A549 (cell line): ENCODE data around the gene ARID1B. TPM values are rescaled to one million over a fixed set of nuclear protein-coding genes. Genes with fewer than 3 reads are reported as not detected.

ENCODE experiments used
- ATAC-seq, 2 experiments: fragments of 200-7000 bp in 1 of 2; fragments of >200 bp in 1 of 2; cut with Nextera tagmentation in 1 of 2; cut with Tn5 transposase in 1 of 2; 3 replicates each; pipeline versions ENCODE4 v1.8.0 to v1.9.1; 2018 to 2020; ENCODE audit warnings: mild to moderate bottlenecking in 1 of 2, moderate library complexity in 1 of 2
- CTCF ChIA-PET: fragments of 300-600 bp; sonication (Branson Sonifier 250); formaldehyde crosslinking; extraction: SDS; loops from one replicate; lab custom pipeline; 2021; ENCODE audit warnings: antibody characterized with exemption, inconsistent platforms; lab: Yijun Ruan, JAX
- POLR2A ChIA-PET: fragments of 350-600 bp; formaldehyde crosslinking; extraction: SDS; loops from one replicate; lab custom pipeline; 2021; ENCODE audit warnings: antibody characterized with exemption, inconsistent platforms; lab: Yijun Ruan, JAX
- DNase-seq, 2 experiments: peaks; one replicate each; pipeline versions ENCODE4 v3.0.0 to v3.0.0-alpha.2; 2011 to 2016; ENCODE audit warnings: low read depth in 1 of 2, low spot score in 1 of 2
- FAIRE-seq: peaks from 2 replicates; lab custom pipeline; 2011; peaks lifted over from hg19 to GRCh38; lab: Jason Lieb, UNC
- H3K27ac ChIP-seq, 2 experiments: fragments of >200 bp; sonication (Bioruptor Twin); formaldehyde crosslinking; 3 replicates each; pipeline ENCODE4 v1.5.1; 2016 to 2017
- H3K4me1 ChIP-seq: fragments of >200 bp; sonication (Bioruptor Twin); formaldehyde crosslinking; 3 replicates; pipeline ENCODE4 v1.6.1; 2016
- H3K4me2 ChIP-seq: fragments of >200 bp; sonication (Bioruptor Twin); formaldehyde crosslinking; 3 replicates; pipeline ENCODE4 v1.6.1; 2016
- H3K4me3 ChIP-seq: fragments of >200 bp; sonication (Bioruptor Twin); formaldehyde crosslinking; 3 replicates; pipeline ENCODE4 v1.5.1; 2016
- H3K9me3 ChIP-seq: fragments of >200 bp; sonication (Bioruptor Twin); formaldehyde crosslinking; 3 replicates; pipeline ENCODE4 v1.6.1; 2016
- CBX2 ChIP-seq: fragments of 200-600 bp; sonication (generic); IDR thresholded peaks from 2 replicates; pipeline ENCODE4 v1.6.1; 2016; ENCODE audit warnings: low read depth, mild to moderate bottlenecking, borderline replicate concordance
- EHF ChIP-seq: fragments of 250-450 bp; sonication (Bioruptor Pico); IDR thresholded peaks from 2 replicates; pipeline ENCODE4 v1.5.0; 2020; ENCODE audit warnings: mild to moderate bottlenecking
- EHMT2 ChIP-seq: fragments of 200-600 bp; sonication (generic); IDR thresholded peaks from 2 replicates; pipeline ENCODE4 v1.6.1; 2016; ENCODE audit warnings: antibody characterized with exemption, low read depth, mild to moderate bottlenecking, moderate library complexity
- FOSB ChIP-seq: fragments of 250-450 bp; sonication (Bioruptor Pico); IDR thresholded peaks from 2 replicates; pipeline ENCODE4 v1.5.0; 2020; ENCODE audit warnings: mild to moderate bottlenecking, moderate library complexity
- FOSL2 ChIP-seq, 2 experiments: fragments of 450-650 bp in 1 of 2; fragments of >200 bp in 1 of 2; sonication (Bioruptor Twin) in 1 of 2; formaldehyde crosslinking; IDR thresholded peaks; 2 replicates each; pipeline versions ENCODE4 v1.5.0 to v1.6.1; 2016 to 2020; ENCODE audit warnings: mild to moderate bottlenecking in 1 of 2, moderate library complexity in 1 of 2
- HOXA7 ChIP-seq: fragments of 250-450 bp; sonication (Bioruptor Pico); IDR thresholded peaks from 2 replicates; pipeline ENCODE4 v1.5.0; 2020; ENCODE audit warnings: mild to moderate bottlenecking, moderate library complexity
- HOXB5 ChIP-seq: fragments of 250-450 bp; sonication (Bioruptor Pico); IDR thresholded peaks from 2 replicates; pipeline ENCODE4 v1.5.0; 2020; ENCODE audit warnings: mild to moderate bottlenecking, moderate library complexity
- JUN ChIP-seq, 2 experiments: fragments of >200 bp; sonication (Bioruptor Twin); formaldehyde crosslinking; IDR thresholded peaks; 2 replicates in 1 of 2; 3 replicates in 1 of 2; pipeline ENCODE4 v1.6.1; 2016 to 2017
- KDM5A ChIP-seq: fragments of 200-600 bp; sonication (generic); IDR thresholded peaks from 2 replicates; pipeline ENCODE4 v1.6.1; 2016; ENCODE audit warnings: antibody characterized with exemption, mild to moderate bottlenecking
- MAFK ChIP-seq: fragments of 450-650 bp; IDR thresholded peaks from 2 replicates; pipeline ENCODE4 v1.6.1; 2014; ENCODE audit not compliant: partially characterized antibody
- MAZ ChIP-seq: fragments of 150-350 bp; IDR thresholded peaks from 2 replicates; pipeline ENCODE4 v1.6.1; 2014; ENCODE audit warnings: antibody characterized with exemption, low read depth, low read length, borderline replicate concordance
- NFE2L2 ChIP-seq: fragments of 150-350 bp; conservative IDR thresholded peaks from 2 replicates; pipeline ENCODE4 v1.6.1; 2014; ENCODE audit warnings: low read length
- PHF8 ChIP-seq: fragments of 200-600 bp; sonication (generic); IDR thresholded peaks from 2 replicates; pipeline ENCODE4 v1.6.1; 2016; ENCODE audit warnings: low read depth, mild to moderate bottlenecking, antibody characterized with exemption, moderate library complexity, borderline replicate concordance
- POLR2A ChIP-seq: IDR thresholded peaks from 2 replicates; pipeline ENCODE4 v1.6.1; 2012; ENCODE audit warnings: mild to moderate bottlenecking, low read length
- RAD21 ChIP-seq, 2 experiments: fragments of >200 bp in 1 of 2; sonication (Bioruptor Twin) in 1 of 2; formaldehyde crosslinking in 1 of 2; IDR thresholded peaks in 1 of 2; conservative IDR thresholded peaks in 1 of 2; 2 replicates in 1 of 2; 3 replicates in 1 of 2; pipeline ENCODE4 v1.6.1; 2012 to 2018; ENCODE audit warnings: inconsistent platforms in 1 of 2
- RARB ChIP-seq: fragments of 250-450 bp; sonication (Bioruptor Pico); IDR thresholded peaks from 2 replicates; pipeline ENCODE4 v1.8.0; 2021; ENCODE audit warnings: mild to moderate bottlenecking, moderate library complexity
- RFX5 ChIP-seq: fragments of 450-650 bp; IDR thresholded peaks from 2 replicates; pipeline ENCODE4 v1.7.1; 2014; ENCODE audit warnings: antibody characterized with exemption, mild to moderate bottlenecking, moderate library complexity
- SREBF2 ChIP-seq: fragments of 450-650 bp; IDR thresholded peaks from 2 replicates; pipeline ENCODE4 v1.6.1; 2014; ENCODE audit warnings: mild to moderate bottlenecking, moderate library complexity
- TFCP2L1 ChIP-seq: fragments of 250-450 bp; sonication (Bioruptor Pico); IDR thresholded peaks from 2 replicates; pipeline ENCODE4 v1.5.0; 2021; ENCODE audit warnings: mild to moderate bottlenecking
- TP53 ChIP-seq: fragments of 250-450 bp; sonication (Bioruptor Pico); IDR thresholded peaks from 2 replicates; pipeline ENCODE4 v1.5.0; 2021; ENCODE audit warnings: mild to moderate bottlenecking, moderate library complexity
- ZC3H11A ChIP-seq: fragments of 450-650 bp; IDR thresholded peaks from 2 replicates; pipeline ENCODE4 v1.6.1; 2014; ENCODE audit warnings: antibody characterized with exemption, mild to moderate bottlenecking
- ZNF302 ChIP-seq: fragments of 250-450 bp; sonication (Bioruptor Pico); IDR thresholded peaks from 2 replicates; pipeline ENCODE4 v1.9.0; 2021; ENCODE audit warnings: inconsistent platforms, mild to moderate bottlenecking, moderate library complexity
- WGBS: methylation state at CpG from one replicate; pipeline ENCODE4 v1.1.6; 2017; ENCODE audit errors: missing lambda C conversion rate; 5-methylcytosine and 5-hydroxymethylcytosine counted together
- polyA plus RNA-seq, 4 experiments: library from polyadenylated mRNA; depleted of rRNA in 3 of 4; stranded (reverse); fragments of >200 nt; fragmentation: RNase III in 1 of 4; extraction: RNeasy Plus Mini Kit Qiagen cat#74134 plus additional on column Dnase treatment in 1 of 4; gene quantifications; 2 replicates in 3 of 4; 3 replicates in 1 of 4; pipeline ENCODE4 v1.2.3, GENCODE V29; 2011 to 2017
- TF ChIP-seq, protein P1 (sequence below): fragments of 250-450 bp; sonication (Bioruptor Pico); IDR thresholded peaks from 2 replicates; pipeline ENCODE4 v1.5.0; 2020; ENCODE audit warnings: low read depth, mild to moderate bottlenecking, moderate library complexity
- TF ChIP-seq, protein P2 (sequence below): fragments of >200 bp; sonication (Bioruptor Twin); formaldehyde crosslinking; IDR thresholded peaks from 3 replicates; pipeline ENCODE4 v1.5.1; 2016
- TF ChIP-seq, protein P3 (sequence below): IDR thresholded peaks from 2 replicates; pipeline ENCODE4 v1.6.1; 2012
- TF ChIP-seq, protein P4 (sequence below): fragments of 450-650 bp; IDR thresholded peaks from 2 replicates; pipeline ENCODE4 v1.6.1; 2014; ENCODE audit warnings: antibody characterized with exemption
- TF ChIP-seq, protein P5 (sequence below): fragments of >200 bp; sonication (Bioruptor Twin); formaldehyde crosslinking; IDR thresholded peaks from 2 replicates; pipeline ENCODE4 v1.6.1; 2016
- TF ChIP-seq, protein P6 (sequence below): IDR thresholded peaks from 2 replicates; pipeline ENCODE4 v1.6.1; 2012

The ARID1B gene
- polyA plus RNA-seq, 2 of the 4 experiments (the other 2 are of a cell fraction) = 13.5 to 16.3 TPM

DNA sequence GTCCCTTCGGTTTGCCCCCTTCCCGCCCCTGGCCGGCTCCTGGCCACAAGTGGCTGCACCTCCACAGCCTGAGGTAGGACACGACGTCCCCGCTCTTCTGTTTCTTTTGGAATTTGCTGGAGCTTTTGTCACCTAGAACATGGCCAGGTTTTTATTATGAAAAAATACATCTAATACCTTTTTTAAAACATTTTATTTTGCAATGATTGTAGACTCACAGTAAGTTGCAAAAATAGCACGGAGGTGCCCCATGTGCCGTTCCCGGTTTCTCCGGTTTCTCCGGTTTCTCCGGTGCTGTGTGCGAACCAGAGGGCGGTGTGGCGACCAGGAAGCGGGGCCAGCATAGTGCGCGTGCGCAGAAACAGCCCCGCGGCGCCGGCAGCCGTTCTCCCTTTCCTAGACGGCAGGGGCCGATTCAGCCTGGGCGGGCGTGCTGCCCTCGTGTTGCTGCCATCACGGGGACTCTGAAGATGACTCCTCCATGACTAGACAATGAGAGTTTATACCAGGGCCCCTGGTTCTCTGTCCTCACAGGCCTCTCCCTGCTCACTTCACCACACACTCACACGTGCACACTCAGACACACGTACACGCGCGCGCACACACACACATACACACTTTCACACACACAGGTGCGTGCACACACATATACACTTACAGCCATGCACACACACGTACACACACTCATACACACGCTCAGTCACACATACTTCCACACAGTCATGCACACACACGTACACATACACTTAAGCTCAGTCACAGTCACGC, 444.1 kb downstream of the ARID1B start:
- 43% methylated on average over 26 of the region's 41 CpGs for WGBS
- no peak for TF ChIP-seq CBX2
- TF ChIP-seq, protein P1, sequence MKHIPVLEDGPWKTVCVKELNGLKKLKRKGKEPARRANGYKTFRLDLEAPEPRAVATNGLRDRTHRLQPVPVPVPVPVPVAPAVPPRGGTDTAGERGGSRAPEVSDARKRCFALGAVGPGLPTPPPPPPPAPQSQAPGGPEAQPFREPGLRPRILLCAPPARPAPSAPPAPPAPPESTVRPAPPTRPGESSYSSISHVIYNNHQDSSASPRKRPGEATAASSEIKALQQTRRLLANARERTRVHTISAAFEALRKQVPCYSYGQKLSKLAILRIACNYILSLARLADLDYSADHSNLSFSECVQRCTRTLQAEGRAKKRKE (CRISPR knock-in tag) = no peak
- TF ChIP-seq, protein P2, sequence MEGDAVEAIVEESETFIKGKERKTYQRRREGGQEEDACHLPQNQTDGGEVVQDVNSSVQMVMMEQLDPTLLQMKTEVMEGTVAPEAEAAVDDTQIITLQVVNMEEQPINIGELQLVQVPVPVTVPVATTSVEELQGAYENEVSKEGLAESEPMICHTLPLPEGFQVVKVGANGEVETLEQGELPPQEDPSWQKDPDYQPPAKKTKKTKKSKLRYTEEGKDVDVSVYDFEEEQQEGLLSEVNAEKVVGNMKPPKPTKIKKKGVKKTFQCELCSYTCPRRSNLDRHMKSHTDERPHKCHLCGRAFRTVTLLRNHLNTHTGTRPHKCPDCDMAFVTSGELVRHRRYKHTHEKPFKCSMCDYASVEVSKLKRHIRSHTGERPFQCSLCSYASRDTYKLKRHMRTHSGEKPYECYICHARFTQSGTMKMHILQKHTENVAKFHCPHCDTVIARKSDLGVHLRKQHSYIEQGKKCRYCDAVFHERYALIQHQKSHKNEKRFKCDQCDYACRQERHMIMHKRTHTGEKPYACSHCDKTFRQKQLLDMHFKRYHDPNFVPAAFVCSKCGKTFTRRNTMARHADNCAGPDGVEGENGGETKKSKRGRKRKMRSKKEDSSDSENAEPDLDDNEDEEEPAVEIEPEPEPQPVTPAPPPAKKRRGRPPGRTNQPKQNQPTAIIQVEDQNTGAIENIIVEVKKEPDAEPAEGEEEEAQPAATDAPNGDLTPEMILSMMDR = no peak
- TF ChIP-seq, protein P3, sequence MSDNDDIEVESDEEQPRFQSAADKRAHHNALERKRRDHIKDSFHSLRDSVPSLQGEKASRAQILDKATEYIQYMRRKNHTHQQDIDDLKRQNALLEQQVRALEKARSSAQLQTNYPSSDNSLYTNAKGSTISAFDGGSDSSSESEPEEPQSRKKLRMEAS = peak; percentile 64
- TF ChIP-seq ZNF302 = no peak
- no peak for TF ChIP-seq ZC3H11A
- TF ChIP-seq SREBF2 = no peak
- TF ChIP-seq MAZ = no peak
- no peak for TF ChIP-seq NFE2L2
- no peak for TF ChIP-seq HOXA7 (CRISPR knock-in tag)
- no peak for TF ChIP-seq RAD21 (conservative IDR thresholded peaks at IDR 0.05 in 1 of 2, IDR thresholded peaks at IDR 0.05 in 1 of 2)
- no peak for TF ChIP-seq TP53
- TF ChIP-seq, protein P4, sequence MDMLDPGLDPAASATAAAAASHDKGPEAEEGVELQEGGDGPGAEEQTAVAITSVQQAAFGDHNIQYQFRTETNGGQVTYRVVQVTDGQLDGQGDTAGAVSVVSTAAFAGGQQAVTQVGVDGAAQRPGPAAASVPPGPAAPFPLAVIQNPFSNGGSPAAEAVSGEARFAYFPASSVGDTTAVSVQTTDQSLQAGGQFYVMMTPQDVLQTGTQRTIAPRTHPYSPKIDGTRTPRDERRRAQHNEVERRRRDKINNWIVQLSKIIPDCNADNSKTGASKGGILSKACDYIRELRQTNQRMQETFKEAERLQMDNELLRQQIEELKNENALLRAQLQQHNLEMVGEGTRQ = 0 out of 2 replicates have a peak, but pooled peaks have one; percentile 14
- no peak for TF ChIP-seq KDM5A
- no peak for TF ChIP-seq HOXB5
- no peak for TF ChIP-seq RARB
- no peak for TF ChIP-seq EHF
- TF ChIP-seq MAFK = no peak
- TF ChIP-seq FOSL2 (IDR thresholded peaks at IDR 0.05) = no peak
- TF ChIP-seq FOSL2 (CRISPR knock-in tag; IDR thresholded peaks at IDR 0.05) = no peak
- 0 out of 2 replicates have a peak, but pooled peaks have one; percentile 17 for TF ChIP-seq PHF8
- TF ChIP-seq POLR2A = peak; percentile 35
- TF ChIP-seq, protein P5, sequence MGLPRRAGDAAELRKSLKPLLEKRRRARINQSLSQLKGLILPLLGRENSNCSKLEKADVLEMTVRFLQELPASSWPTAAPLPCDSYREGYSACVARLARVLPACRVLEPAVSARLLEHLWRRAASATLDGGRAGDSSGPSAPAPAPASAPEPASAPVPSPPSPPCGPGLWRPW = no peak
- FAIRE-seq (no peak), ATAC-seq (peak; percentile 83 to 91), DNase-seq (peak; percentile 70)
- H3K4me1 ChIP-seq = peaks cover 5% of the 10 kb centered on the region; the same call in 1 of the 3 replicates
- CTCF ChIA-PET = interaction anchor here (2.2 kb wide), 1 partner anchor 11 kb away, joined by 5 read pairs; no protein-coding TSS in a partner anchor
- H3K4me3 ChIP-seq = peak overlapping the region; percentile 44
- H3K9me3 ChIP-seq = no peaks in the 10 kb centered on the region
- POLR2A ChIA-PET = no interaction called here
- peak overlapping the region; percentile 73 to 78 for H3K27ac ChIP-seq
- peak overlapping the region; percentile 86 for H3K4me2 ChIP-seq

DNA sequence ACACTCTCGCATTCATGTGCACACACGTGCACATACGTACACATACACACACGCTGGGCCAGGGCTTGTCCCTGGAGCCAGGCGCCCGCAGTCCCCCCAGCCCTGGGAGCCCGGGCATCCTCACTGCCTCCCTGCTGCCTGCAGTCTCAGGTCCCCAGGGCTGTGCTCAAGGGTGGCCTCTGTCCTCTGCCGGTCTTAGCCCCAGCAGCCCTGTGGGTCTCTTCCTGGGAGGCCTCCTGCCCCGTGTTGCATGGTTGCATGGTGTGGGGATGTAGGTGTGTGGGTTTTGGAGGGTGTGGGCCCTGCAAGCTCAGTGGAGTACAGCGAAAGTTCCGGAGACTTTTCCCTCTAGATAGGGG, 444.6 kb downstream of the ARID1B start:
- no peaks in the 10 kb centered on the region for H3K9me3 ChIP-seq
- CTCF ChIA-PET = interaction anchor here (2.2 kb wide), 1 partner anchor 12 kb away, joined by 5 read pairs; no protein-coding TSS in a partner anchor
- DNase-seq (no peak), FAIRE-seq (no peak), ATAC-seq (peak in 1 of 2 experiments; percentile 7; a peak in 2 of 6 replicates)
- no peak overlapping the region; the same call in 2 of the 3 replicates for H3K4me2 ChIP-seq
- H3K4me3 ChIP-seq = no peak overlapping the region
- peak overlapping the region in 1 of 2 experiments; percentile 78; a peak in 3 of 6 replicates for H3K27ac ChIP-seq
- 78% methylated on average over 7 of the region's 11 CpGs for WGBS
- H3K4me1 ChIP-seq = peaks cover 5% of the 10 kb centered on the region; the same call in 1 of the 3 replicates
- POLR2A ChIA-PET = no interaction called here
- TF ChIP-seq JUN (IDR thresholded peaks at IDR 0.05) (no peak), FOSB (CRISPR knock-in tag) (no peak), RFX5 (no peak), FOSL2 (IDR thresholded peaks at IDR 0.05) (no peak), FOSL2 (CRISPR knock-in tag; IDR thresholded peaks at IDR 0.05) (no peak), RARB (no peak), EHMT2 (no peak), SREBF2 (no peak), TFCP2L1 (CRISPR knock-in tag) (no peak), MAZ (no peak), HOXA7 (CRISPR knock-in tag) (no peak)
- TF ChIP-seq, protein P2 = no peak
- TF ChIP-seq, protein P6, sequence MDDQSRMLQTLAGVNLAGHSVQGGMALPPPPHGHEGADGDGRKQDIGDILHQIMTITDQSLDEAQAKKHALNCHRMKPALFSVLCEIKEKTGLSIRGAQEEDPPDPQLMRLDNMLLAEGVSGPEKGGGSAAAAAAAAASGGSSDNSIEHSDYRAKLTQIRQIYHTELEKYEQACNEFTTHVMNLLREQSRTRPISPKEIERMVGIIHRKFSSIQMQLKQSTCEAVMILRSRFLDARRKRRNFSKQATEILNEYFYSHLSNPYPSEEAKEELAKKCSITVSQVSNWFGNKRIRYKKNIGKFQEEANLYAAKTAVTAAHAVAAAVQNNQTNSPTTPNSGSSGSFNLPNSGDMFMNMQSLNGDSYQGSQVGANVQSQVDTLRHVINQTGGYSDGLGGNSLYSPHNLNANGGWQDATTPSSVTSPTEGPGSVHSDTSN = no peak
